Loucy (cell line): ENCODE data around the gene GORASP2.
A peak's percentile ranks its signal among the peaks of the same experiment; 100 is the strongest.

Experiments
- H2AFZ ChIP-seq: fragments of 200-600 bp; sonication (generic); 2 replicates; pipeline ENCODE4 v1.6.0; 2016; ENCODE audit warnings: antibody characterized with exemption, mild to moderate bottlenecking, low read length, moderate library complexity
- H3F3A ChIP-seq: fragments of 200-600 bp; 2 replicates; pipeline ENCODE4 v1.6.0; 2016; ENCODE audit warnings: antibody characterized with exemption, low read depth, mild to moderate bottlenecking
- H3K27me3 ChIP-seq: fragments of 200-600 bp; sonication (generic); 2 replicates; pipeline ENCODE4 v1.6.1; 2014; ENCODE audit warnings: low read length, mild to moderate bottlenecking; ENCODE audit not compliant: insufficient read depth, poor library complexity, severe bottlenecking
- H3K36me3 ChIP-seq: fragments of 200-600 bp; sonication (generic); 2 replicates; pipeline ENCODE4 v1.6.1; 2016; ENCODE audit warnings: low read length; ENCODE audit not compliant: insufficient read depth
- H3K4me1 ChIP-seq: fragments of 200-600 bp; sonication (generic); 2 replicates; pipeline ENCODE4 v1.5.1; 2014; ENCODE audit warnings: low read length, mild to moderate bottlenecking; ENCODE audit not compliant: insufficient read depth, poor library complexity, severe bottlenecking
- H3K4me2 ChIP-seq: fragments of 200-600 bp; sonication (generic); 2 replicates; pipeline ENCODE4 v1.6.0; 2014; ENCODE audit warnings: antibody characterized with exemption, low read length, low read depth, mild to moderate bottlenecking; ENCODE audit not compliant: poor library complexity, severe bottlenecking
- H3K4me3 ChIP-seq: fragments of 200-600 bp; sonication (generic); 2 replicates; pipeline ENCODE4 v1.5.1; 2014; ENCODE audit warnings: low read length, mild to moderate bottlenecking, mixed read lengths; ENCODE audit not compliant: poor library complexity, severe bottlenecking
- H3K79me2 ChIP-seq: fragments of 200-600 bp; sonication (generic); 2 replicates; pipeline ENCODE4 v1.6.1; 2014; ENCODE audit warnings: low read length; ENCODE audit not compliant: insufficient read depth
- H3K9ac ChIP-seq: fragments of 200-600 bp; sonication (generic); 2 replicates; pipeline ENCODE4 v1.6.0; 2014; ENCODE audit warnings: mild to moderate bottlenecking, low read depth, low read length, moderate library complexity; ENCODE audit not compliant: poor library complexity, severe bottlenecking
- H3K9me2 ChIP-seq: fragments of 200-600 bp; sonication (generic); replicated peaks from 2 replicates; pipeline ENCODE4 v1.6.1; 2016; ENCODE audit warnings: low read depth, low read length, mixed read lengths
- H3K9me3 ChIP-seq: fragments of 200-600 bp; sonication (generic); 2 replicates; pipeline ENCODE4 v1.6.1; 2014; ENCODE audit warnings: mild to moderate bottlenecking, antibody characterized with exemption, low read length, low read depth; ENCODE audit not compliant: insufficient read depth
- H4K20me1 ChIP-seq: fragments of 200-600 bp; sonication (generic); 2 replicates; pipeline ENCODE4 v1.6.0; 2014; ENCODE audit warnings: antibody characterized with exemption, low read length, mild to moderate bottlenecking; ENCODE audit not compliant: insufficient read depth, poor library complexity, severe bottlenecking
- EZH2phosphoT487 ChIP-seq: fragments of 200-600 bp; IDR thresholded peaks from 2 replicates; pipeline ENCODE4 v1.6.1; 2018; ENCODE audit warnings: antibody characterized with exemption, mild to moderate bottlenecking, moderate library complexity, borderline replicate concordance
- TF ChIP-seq, protein P1 (sequence below): fragments of 200-600 bp; sonication (generic); conservative IDR thresholded peaks from 2 replicates; pipeline ENCODE4 v1.5.1; 2014; ENCODE audit warnings: mild to moderate bottlenecking, antibody characterized with exemption, low read length

The GORASP2 gene

DNA sequence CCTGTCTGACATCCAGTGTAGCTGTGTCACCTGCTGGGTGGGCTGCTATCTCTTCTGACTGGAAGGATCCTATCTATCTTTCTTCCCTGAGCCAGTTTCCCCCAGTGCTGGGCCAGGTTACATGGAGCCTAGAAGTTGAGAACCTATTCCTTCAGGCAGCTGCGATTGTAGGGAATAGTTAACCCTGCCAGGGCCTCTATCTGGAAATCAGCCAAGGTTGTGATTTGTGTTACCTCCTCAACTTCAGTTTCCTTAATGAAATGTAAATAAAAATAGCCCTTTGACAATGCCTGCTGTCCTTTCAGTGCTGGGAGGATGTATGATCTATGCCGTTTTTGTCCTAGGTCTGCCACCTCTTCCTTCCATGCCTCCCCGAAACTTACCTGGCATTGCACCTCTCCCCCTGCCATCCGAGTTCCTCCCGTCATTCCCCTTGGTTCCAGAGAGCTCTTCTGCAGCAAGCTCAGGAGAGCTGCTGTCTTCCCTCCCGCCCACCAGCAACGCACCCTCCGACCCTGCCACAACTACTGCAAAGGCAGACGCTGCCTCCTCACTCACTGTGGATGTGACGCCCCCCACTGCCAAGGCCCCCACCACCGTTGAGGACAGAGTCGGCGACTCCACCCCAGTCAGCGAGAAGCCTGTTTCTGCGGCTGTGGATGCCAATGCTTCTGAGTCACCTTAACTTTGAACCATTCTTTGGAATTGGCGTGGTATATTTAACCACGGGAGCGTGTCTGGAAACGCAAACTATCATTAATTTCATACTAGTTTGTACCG lies 36.6 kb downstream of the GORASP2 start:
- Histone ChIP-seq H3K9me2 (no peaks in the 10 kb centered on the region), H3K4me1 (peaks cover 9% of the 10 kb centered on the region), H3K9ac (no peak overlapping the region), H4K20me1 (no peaks in the 10 kb centered on the region), H3K79me2 (no peaks in the 10 kb centered on the region), H3F3A (0 out of 2 replicates have a peak, but pooled peaks cover 6% of the 10 kb centered on the region), H2AFZ (no peak overlapping the region), H3K36me3 (peaks cover 73% of the 10 kb centered on the region), H3K9me3 (no peaks in the 10 kb centered on the region), H3K4me2 (no peak overlapping the region), H3K4me3 (no peak overlapping the region), H3K27me3 (no peaks in the 10 kb centered on the region)
- TF ChIP-seq, protein P1, sequence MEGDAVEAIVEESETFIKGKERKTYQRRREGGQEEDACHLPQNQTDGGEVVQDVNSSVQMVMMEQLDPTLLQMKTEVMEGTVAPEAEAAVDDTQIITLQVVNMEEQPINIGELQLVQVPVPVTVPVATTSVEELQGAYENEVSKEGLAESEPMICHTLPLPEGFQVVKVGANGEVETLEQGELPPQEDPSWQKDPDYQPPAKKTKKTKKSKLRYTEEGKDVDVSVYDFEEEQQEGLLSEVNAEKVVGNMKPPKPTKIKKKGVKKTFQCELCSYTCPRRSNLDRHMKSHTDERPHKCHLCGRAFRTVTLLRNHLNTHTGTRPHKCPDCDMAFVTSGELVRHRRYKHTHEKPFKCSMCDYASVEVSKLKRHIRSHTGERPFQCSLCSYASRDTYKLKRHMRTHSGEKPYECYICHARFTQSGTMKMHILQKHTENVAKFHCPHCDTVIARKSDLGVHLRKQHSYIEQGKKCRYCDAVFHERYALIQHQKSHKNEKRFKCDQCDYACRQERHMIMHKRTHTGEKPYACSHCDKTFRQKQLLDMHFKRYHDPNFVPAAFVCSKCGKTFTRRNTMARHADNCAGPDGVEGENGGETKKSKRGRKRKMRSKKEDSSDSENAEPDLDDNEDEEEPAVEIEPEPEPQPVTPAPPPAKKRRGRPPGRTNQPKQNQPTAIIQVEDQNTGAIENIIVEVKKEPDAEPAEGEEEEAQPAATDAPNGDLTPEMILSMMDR = no peak
- no peak for TF ChIP-seq EZH2phosphoT487

- Histone ChIP-seq H3K36me3 (peaks cover 61% of the 10 kb centered on the region), H3K4me1 (peaks cover 9% of the 10 kb centered on the region), H3K4me3 (no peak overlapping the region), H3K4me2 (no peak overlapping the region), H2AFZ (no peak overlapping the region), H3F3A (0 out of 2 replicates have a peak, but pooled peaks cover 7% of the 10 kb centered on the region), H3K79me2 (no peaks in the 10 kb centered on the region), H3K9me3 (no peaks in the 10 kb centered on the region), H4K20me1 (no peaks in the 10 kb centered on the region), H3K9ac (no peak overlapping the region), H3K9me2 (no peaks in the 10 kb centered on the region), H3K27me3 (no peaks in the 10 kb centered on the region)
- TF ChIP-seq EZH2phosphoT487 = no peak
- TF ChIP-seq, protein P1 = peak; percentile 46
Observed at GRCh38 chr2:170966648-170967396, 37.8 kb downstream of the GORASP2 start.

- Histone ChIP-seq H2AFZ (no peak overlapping the region), H4K20me1 (no peaks in the 10 kb centered on the region), H3K9ac (no peak overlapping the region), H3K4me2 (no peak overlapping the region), H3K9me3 (no peaks in the 10 kb centered on the region), H3K4me3 (no peak overlapping the region), H3K9me2 (no peaks in the 10 kb centered on the region), H3K36me3 (peaks cover 54% of the 10 kb centered on the region), H3F3A (0 out of 2 replicates have a peak, but pooled peaks cover 7% of the 10 kb centered on the region), H3K4me1 (peaks cover 9% of the 10 kb centered on the region), H3K79me2 (no peaks in the 10 kb centered on the region), H3K27me3 (no peaks in the 10 kb centered on the region)
- TF ChIP-seq EZH2phosphoT487 = no peak
- TF ChIP-seq, protein P1 = no peak
Observed at GRCh38 chr2:170967553-170967952, 38.5 kb downstream of the GORASP2 start.
